Stimulated activated CD4-positive, alpha-beta T cell treated with anti-CD3 and anti-CD28 coated beads, Interleukin-4, amount 100 ng/mL, for 4 hours (primary cell): ENCODE measurements around the gene PPP4R4.
"Not testable (repeated sequence)": the region's sequence is repeated elsewhere in the genome, so short reads cannot be mapped to it uniquely, and the experiment has no call there.

Experiments used
- DNase-seq, 2 experiments: peaks; one replicate each; pipeline ENCODE4 v3.0.0-alpha.2; 2020

PPP4R4 gene

GRCh38 chr14:94282991-94283723, 109.0 kb downstream of the PPP4R4 start:
- no peak for DNase-seq

- DNase-seq, result no peak
These were observed 110.1 kb downstream of the PPP4R4 start for GRCh38 chr14:94284221-94284620.

- DNase-seq, result no peak
These were observed 111.0 kb downstream of the PPP4R4 start for GRCh38 chr14:94285158-94285557.

GRCh38 chr14:94288610-94289465, 114.7 kb downstream of the PPP4R4 start:
- no peak for DNase-seq

- no peak for DNase-seq
These were observed 116.1 kb downstream of the PPP4R4 start for GRCh38 chr14:94290197-94290596.

GRCh38 chr14:94291159-94291905, 117.2 kb downstream of the PPP4R4 start:
- DNase-seq, result no peak

- no peak for DNase-seq
These were observed 117.9 kb downstream of the PPP4R4 start for GRCh38 chr14:94291906-94292525.

- no peak for DNase-seq
These were observed 118.4 kb downstream of the PPP4R4 start for GRCh38 chr14:94292526-94292871.

GRCh38 chr14:94292872-94293577, 118.9 kb downstream of the PPP4R4 start, which contains the start of gene SERPINA10:
SERPINA10 (minus strand) TSS chr14:94293268; CDS start chr14:94290593, 2,675 bp downstream.
- no peak for DNase-seq

- DNase-seq, result no peak
These were observed 119.4 kb downstream of the PPP4R4 start for GRCh38 chr14:94293578-94293924.

GRCh38 chr14:94295360-94296180, 121.4 kb downstream of the PPP4R4 start:
- no peak for DNase-seq

- DNase-seq, result not testable (repeated sequence)
These were observed 122.0 kb downstream of the PPP4R4 start for GRCh38 chr14:94296181-94296545.

- DNase-seq, result no peak
These were observed 124.0 kb downstream of the PPP4R4 start for GRCh38 chr14:94298130-94298529.

- DNase-seq, result no peak
These were observed 129.0 kb downstream of the PPP4R4 start for GRCh38 chr14:94303111-94303510.

- DNase-seq, result no peak
These were observed 130.1 kb downstream of the PPP4R4 start for GRCh38 chr14:94304243-94304642.

- no peak for DNase-seq
These were observed 131.5 kb downstream of the PPP4R4 start for GRCh38 chr14:94305620-94306019.

- no peak for DNase-seq
These were observed 132.2 kb downstream of the PPP4R4 start for GRCh38 chr14:94306047-94306978.

- DNase-seq, result no peak
These were observed 133.4 kb downstream of the PPP4R4 start for GRCh38 chr14:94307410-94307992.

GRCh38 chr14:94309721-94310120, 135.6 kb downstream of the PPP4R4 start:
- DNase-seq, result no peak

GRCh38 chr14:94310248-94310647, 136.1 kb downstream of the PPP4R4 start:
- DNase-seq, result no peak
